Measurements from ENCODE around the gene RPL36A. TPM values are rescaled to one million over a fixed set of nuclear protein-coding genes. Genes with fewer than 3 reads are reported as not detected.
A peak's percentile ranks its signal among the peaks of the same experiment; 100 is the strongest.

Gene RPL36A
- total and polyA plus RNA-seq, 10 of the 15 experiments (the other 5 are each of a cell fraction or from before 2014, with no cell fraction given) = 425 to 4,528 (median 3,270) TPM

- H2AFZ ChIP-seq (ENCODE audit: control insufficient read depth, low read depth, low read length) = peak overlapping the region; percentile 80
- in situ Hi-C loops (cut with MboI) (no loop called here), intact Hi-C loops (cut with micrococcal nuclease; ENCODE audit: unreplicated experiment) (no loop called here)
- ChIA-PET CTCF (no interaction called here), SMC1A (ENCODE audit: uncharacterized antibody, unreplicated experiment) (interaction anchor here (0.8 to 1.2 kb wide), 2 partner anchors 11 to 12 kb away, joined by 3 to 4 read pairs; no protein-coding TSS in a partner anchor), POLR2A (interaction anchor here (0.6 to 1.5 kb wide), 3 partner anchors 13 to 23 kb away, joined by 3 to 6 read pairs (median 5); partner anchors contain the start of gene RPL36A), RAD21 (ENCODE audit: unreplicated experiment) (no interaction called here)
- H3K36me3 ChIP-seq (ENCODE audit: control insufficient read depth in 2 of 2, insufficient read depth in 2 of 2, low read length in 1 of 2) = peaks cover 0 to 4% of the 10 kb centered on the region in 2 experiments; a peak in 1 of 4 replicates
- ATAC-seq = peak; percentile 42
- H3K4me3 ChIP-seq = peak overlapping the region; percentile 58
- peaks cover 53% of the 10 kb centered on the region for H3K79me2 ChIP-seq (ENCODE audit: control insufficient read depth, insufficient read depth, low read length)
- peak overlapping the region; percentile 69 for H3K9ac ChIP-seq (ENCODE audit: control insufficient read depth, insufficient read depth, low read length)
- BruUV-seq (replicated peaks) = TSS peak; percentile 86
- no peak for DNase-seq (ENCODE audit: low read depth, low spot score)
- H3K4me2 ChIP-seq (ENCODE audit: control insufficient read depth, insufficient read depth) = no peak overlapping the region; the same call in 1 of the 2 replicates
- H3K27me3 ChIP-seq (replicated peaks in 1 of 2; ENCODE audit: control insufficient read depth in 2 of 2, insufficient read depth in 2 of 2, low read length in 1 of 2) = no peaks in the 10 kb centered on the region
- no peak for FAIRE-seq
- H3K27ac ChIP-seq (ENCODE audit: control insufficient read depth, insufficient read depth) = peak overlapping the region; percentile 92
- H3K9me3 ChIP-seq (replicated peaks; ENCODE audit: control insufficient read depth, insufficient read depth, low read length) = no peaks in the 10 kb centered on the region; the same call in 2 of the 3 replicates
- WGBS (ENCODE audit: insufficient coverage, insufficient replicate concordance, low lambda C conversion rate, missing lambda C conversion rate) = 19% methylated on average over 15 of the region's 15 CpGs
- peaks cover 8% of the 10 kb centered on the region for H3K4me1 ChIP-seq (ENCODE audit: control insufficient read depth, insufficient read depth, low read length)
- H4K20me1 ChIP-seq (ENCODE audit: control insufficient read depth, insufficient read depth) = no peaks in the 10 kb centered on the region
- TF ChIP-seq NRF1 (conservative IDR thresholded peaks at IDR 0.05; ENCODE audit: low read depth, low read length) (no peak), MYC (IDR thresholded peaks at IDR 0.05; ENCODE audit: insufficient read depth, insufficient read length, insufficient replicate concordance, low read length, severe bottlenecking) (no peak), NR2C1 (IDR thresholded peaks at IDR 0.05) (0 out of 2 replicates have a peak, but pooled peaks have one; percentile 9), LARP7 (IDR thresholded peaks at IDR 0.05) (0 out of 2 replicates have a peak, but pooled peaks have one; percentile 29)
These were observed 16.4 kb downstream of the RPL36A start for GRCh38 chrX:101407167-101407747.

Data from GM12878 (cell line).